ENCODE results near the gene UBE2H. TPM values are rescaled to one million over a fixed set of nuclear protein-coding genes. Genes with fewer than 3 reads are reported as not detected.
"Not testable (repeated sequence)": the region's sequence is repeated elsewhere in the genome, so short reads cannot be mapped to it uniquely, and the experiment has no call there.

Gene UBE2H
- total RNA-seq, 1 experiment from 2014 or later: 41.1 TPM

DNA sequence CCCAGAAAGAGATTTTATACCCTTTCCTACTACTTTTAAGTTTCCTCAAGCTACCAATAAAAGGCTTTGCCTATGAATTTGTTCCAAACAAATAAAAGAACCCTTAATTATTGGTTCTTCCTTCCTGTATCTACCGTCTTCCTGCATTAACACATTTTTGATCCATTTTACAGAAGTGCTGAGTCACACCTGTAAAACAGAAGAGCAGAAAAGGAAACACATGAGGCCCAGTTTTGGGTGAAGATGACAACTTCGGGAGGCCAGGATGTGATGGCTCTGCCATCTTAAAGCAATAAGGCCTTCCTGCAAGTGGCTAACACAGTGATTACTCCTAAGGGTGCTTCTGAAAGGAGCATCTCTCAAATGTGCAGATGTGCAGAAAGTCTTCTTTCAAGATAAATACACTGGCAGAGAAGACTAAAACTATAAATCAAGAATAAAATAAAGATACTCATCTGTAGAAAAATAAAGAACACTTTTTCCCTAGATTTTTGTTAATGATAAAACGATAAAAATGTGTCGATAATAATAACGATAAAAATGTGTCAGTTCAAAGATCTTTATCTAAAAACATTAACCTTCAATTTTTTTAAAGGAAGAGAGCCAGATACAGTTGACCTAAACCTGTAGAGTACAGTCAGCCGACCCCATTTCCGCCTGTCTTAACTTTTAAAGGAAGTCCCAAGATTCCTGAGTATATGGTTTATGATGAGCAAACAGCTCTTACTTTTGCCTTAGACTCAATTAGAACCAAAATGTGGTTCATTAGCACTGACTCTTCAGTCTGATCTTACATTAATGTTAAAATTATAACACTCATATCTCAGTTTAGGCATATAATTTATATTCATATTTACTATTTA, 108.6 kb downstream of the UBE2H start:
- peak; percentile 32 for DNase-seq (ENCODE audit: low read depth)

DNA sequence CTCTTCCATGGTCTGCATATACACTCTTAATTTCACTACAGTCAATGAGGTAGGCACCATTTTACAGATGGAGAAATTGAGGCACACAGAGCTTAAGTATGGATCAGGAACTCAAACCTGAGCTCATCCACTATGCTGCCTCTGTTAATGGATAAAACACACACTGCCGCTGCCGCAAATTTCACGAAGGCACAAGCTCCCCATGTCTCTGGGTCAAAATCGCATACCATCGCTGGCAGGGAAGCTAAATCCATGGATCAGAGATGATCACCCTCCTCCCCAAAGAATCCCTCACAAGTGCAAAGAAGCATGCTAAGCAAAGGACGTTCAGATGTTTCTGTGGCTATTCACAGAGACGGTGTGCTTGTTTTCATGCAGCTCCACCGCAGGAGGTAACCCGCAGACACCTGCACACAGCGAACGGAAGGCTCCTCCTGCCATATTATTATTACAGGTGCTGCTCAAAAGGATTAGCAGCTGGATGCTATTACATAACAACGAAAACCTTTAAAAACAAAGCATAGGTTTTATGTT, 109.3 kb downstream of the UBE2H start:
- no peak for DNase-seq (ENCODE audit: low read depth)

DNA sequence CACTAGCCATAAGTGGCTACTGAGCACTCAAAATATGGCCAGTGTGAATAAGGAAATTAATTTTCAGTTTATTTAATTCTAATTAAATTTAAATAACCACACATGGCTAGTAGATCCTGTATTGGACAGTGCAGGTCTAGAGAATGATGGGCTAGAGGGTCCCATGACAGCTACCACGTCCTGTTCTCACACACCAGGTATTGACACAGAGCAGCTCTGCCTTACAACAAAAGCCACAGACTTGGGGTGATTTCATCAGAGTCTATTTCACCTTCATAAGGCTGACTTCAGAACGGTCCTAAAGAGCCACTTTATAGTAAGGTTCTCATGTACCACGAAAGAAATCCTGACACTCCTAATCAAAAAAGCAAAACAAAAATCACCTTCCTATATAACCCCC, 111.3 kb downstream of the UBE2H start:
- no peak for DNase-seq (ENCODE audit: low read depth)

DNA sequence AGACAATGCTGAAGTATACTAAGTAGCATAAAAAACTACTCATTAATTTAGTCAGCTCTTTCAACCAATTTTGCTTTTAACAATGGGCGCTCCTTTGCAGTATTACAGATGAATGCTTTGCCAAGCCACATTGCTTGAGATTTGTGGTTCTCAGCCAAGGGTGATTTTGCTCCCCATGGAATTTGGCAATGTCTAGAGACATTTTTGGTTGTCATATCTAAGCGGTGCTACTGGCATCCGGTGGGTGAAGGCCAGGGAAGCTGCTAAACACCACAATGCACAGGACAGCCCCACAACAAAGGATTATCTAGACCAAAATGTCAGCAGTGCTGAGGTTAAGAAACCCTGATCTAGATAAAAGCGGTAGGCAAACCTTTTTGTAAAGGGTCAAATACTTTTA, 112.0 kb downstream of the UBE2H start:
- peak; percentile 88 for DNase-seq (ENCODE audit: low read depth)

DNA sequence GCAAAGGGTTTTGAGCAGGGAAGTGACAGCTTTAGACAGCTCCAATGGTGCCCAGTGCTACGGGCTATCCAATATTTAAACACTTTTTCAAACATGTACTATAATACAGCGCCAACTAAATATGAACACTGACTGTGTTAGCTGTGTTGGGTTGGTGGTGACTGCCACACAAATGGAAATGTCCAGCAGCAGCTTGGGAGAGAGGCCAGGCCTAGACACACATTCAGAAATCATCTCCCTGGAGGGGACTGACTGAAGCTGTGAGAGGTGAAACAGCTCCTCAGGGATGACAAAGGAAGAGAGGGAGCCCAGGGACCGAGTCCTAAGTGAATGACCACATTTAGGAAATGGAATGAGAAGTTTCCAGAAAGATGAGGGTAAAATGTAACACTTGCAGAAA, 115.8 kb downstream of the UBE2H start:
- DNase-seq (ENCODE audit: low read depth): no peak

DNA sequence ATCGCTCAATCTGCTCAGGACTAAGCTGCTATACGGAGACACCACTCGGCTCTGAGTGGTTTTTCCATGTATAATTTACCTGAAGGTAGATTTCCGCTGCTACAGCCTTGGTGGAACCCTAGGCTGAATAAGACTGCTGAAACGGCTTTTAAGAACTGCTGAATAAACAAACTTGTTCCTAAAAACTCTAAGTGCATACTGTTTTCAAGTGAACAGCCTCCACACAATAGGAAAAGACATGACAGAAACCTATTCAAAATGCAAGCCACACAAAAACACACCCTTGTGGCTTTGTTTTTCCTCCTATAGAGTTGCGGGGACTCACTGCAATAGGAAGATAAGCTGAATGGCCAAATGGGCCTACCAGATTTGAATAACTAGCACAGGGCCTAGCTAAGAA, 117.2 kb downstream of the UBE2H start:
- no peak for DNase-seq (ENCODE audit: low read depth)

DNA sequence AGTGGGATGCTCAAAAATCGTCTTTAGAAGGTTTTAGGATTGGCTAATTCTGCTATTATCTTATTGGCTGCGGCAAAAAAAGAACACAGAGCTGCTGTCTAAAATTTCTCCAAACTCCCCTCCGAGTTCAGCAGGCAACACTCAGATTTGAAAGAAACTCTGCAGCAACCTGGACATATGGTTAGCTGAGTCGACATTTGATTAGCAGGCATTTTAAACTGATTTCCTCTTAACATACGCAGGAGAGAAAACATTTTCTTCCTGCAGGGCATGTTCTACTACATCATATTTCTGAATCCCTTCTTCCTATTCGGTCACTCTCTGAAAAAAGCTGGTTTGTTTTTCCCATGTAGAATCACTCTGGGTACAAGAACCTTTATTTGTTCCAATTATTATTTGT, 119.4 kb downstream of the UBE2H start:
- DNase-seq (ENCODE audit: low read depth): not testable (repeated sequence)

DNA sequence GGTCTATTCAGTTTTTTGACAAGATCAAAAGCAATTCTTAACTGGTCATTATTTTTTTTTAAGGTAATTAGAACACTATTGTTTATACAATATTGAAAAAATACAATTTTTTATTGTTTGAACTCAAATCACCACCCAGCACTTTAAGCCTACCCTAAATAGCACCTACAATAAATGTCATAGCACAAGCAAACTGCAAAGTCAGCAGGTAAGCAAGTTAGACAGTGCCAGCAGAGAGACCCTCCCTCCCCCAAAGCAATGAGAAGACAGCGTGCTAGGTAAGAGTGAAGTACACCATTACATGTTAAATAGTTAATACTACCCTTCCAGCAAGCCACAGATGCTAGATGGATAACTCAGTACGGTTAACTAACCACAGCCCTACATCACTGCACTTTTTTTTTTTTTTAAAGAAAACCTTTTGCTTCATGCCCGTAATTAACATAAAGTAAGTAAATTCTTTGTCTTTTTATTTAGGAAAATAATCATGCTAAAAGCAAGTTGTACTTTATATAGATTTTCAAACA, 120.0 kb downstream of the UBE2H start:
- DNase-seq (ENCODE audit: low read depth): no peak

DNA sequence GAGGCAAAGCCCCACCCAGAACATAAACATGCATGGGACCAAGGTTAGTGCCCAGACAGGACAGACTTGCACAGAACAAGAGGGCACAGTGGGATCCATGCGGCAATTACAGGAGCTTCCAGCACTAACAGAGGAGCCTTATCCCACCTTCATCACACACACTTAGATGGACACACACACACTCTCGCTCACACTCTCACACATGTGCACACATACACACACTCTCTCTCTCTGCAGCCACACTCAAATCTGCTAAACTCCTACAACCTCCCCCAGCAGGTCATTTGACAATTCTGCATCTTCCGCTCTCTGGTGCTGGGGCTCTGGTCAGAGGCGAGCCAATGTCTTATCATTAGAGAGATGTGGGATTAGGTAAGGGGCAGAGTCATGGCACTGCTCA, 120.5 kb downstream of the UBE2H start:
- DNase-seq (ENCODE audit: low read depth): no peak

DNA sequence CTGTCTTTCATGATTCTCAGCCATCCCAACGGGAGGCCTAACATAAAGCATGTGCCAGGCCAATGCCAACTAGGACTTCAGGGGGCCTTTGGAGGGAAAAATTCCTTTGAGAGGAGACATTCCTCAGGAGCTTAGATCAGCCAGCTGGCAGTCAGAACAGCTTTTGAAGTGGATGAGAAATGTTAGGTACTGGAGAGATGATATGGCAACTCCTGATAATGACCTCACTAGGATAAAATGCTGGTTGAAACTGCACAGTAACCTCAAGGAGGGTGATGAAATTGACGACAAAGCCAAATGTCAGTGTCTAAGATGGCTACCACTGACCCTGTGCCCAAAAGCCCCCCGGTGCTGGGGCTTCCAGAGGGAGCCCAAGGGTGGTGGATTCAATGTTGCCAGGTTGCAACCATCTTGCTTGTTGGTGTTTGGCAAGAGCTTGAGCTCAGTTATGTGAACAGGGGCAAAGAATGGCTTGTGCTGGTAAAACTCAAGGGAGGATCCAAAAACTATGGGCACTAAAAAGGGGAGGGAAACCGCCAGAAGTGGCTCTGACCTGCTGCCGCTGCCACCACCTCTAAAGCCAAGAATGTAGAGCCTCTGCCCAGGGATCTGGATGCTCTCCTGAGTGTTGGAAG, 121.2 kb downstream of the UBE2H start:
- DNase-seq (ENCODE audit: low read depth): peak; percentile 95

DNA sequence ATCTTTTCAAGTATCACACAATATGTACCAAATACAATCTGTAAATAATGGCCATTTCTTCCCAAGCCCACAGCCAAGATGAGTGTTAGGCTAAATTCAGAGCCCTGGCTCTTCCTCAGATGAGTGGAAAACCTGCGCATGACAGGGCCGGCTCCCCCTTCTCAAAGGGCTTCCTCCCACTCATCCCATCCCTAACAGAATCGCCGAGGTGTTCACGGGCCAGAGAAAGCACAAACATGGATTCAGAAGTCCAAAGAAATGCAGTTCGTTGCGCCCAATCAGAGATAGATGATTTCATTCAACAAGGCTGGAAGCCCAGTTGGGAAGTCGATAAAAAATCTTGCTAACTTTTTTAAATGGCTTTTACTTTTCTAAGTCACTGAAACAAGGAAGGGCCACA, 121.8 kb downstream of the UBE2H start:
- no peak for DNase-seq (ENCODE audit: low read depth)

DNA sequence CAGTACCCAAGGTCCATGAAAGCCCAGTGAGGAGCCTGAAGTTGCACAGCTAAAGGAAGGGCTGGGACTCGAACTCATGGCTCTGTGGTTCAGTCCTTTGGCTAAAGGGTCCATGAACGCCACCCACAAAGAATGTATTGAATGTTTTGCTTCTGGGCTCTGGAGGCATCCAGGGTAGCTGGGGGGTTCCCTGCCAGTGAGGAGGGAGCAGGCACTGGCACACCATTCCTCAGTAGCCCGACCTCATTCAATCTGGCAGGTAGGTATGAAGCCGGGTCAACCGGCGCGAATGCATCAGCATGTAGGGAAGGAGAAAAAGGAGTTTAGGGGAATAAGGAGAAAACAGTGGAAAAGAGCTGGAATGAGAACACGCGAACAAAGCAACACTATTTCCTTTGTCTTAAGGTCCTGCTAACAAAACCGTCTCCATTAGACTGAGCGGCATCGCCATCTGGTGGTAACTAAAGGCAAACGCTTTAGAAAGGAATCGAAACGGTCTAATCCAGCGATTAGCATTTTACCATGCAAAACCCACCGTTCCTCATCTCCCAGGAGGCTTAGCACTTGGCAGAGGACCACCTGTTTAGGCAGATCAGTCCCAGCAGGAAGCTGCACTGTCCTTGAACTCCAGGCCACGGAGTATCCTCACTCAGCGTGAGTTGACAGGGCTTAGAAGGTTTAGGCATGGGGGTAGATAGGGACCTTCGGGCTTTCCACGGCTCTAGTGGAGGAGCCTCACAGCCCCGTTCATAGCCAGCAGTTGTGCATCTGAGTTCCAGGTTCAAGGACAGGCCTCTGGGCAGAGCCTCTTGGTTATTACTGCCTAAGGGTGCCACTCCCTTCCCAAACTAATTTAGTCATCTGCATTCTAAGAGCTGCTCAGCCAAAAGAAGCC, 122.8 kb downstream of the UBE2H start:
- DNase-seq (ENCODE audit: low read depth): peak; percentile 69

DNA sequence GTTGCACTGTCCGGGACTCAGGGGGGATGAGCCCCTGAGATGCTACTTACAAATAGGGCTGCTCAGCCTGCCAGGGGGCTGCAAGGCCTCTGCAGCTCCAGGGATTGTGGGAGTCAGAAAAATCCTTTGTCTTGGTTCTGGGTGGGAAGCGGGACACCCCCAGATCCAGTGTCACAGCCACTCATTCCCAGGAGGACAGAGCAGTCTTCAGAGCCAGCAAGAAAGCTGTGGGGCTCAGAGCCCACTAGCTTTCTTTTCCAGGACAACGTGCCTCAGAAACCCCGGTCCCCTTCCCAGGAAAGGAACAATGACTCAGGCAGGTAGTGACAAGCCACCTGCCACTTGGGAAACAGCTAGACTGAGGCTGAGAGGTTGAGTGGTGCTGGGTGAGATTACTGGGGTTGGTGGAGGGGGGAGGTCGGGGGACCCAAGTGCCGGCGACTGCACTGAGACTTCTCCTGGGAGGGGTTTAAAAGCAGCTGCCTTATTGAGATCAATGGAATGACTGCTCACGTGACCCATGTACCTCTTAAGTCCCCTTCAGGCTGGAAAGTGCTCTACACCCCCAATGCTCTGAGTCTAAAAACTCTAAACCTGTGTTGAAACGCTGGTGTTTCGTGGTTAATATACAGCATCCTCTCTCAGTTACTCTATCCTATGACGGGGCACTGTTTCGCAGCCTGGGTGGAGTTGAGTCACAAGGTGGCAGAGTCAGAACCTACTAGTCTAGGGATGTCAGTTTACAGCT, 123.6 kb downstream of the UBE2H start:
- DNase-seq (ENCODE audit: low read depth): no peak

DNA sequence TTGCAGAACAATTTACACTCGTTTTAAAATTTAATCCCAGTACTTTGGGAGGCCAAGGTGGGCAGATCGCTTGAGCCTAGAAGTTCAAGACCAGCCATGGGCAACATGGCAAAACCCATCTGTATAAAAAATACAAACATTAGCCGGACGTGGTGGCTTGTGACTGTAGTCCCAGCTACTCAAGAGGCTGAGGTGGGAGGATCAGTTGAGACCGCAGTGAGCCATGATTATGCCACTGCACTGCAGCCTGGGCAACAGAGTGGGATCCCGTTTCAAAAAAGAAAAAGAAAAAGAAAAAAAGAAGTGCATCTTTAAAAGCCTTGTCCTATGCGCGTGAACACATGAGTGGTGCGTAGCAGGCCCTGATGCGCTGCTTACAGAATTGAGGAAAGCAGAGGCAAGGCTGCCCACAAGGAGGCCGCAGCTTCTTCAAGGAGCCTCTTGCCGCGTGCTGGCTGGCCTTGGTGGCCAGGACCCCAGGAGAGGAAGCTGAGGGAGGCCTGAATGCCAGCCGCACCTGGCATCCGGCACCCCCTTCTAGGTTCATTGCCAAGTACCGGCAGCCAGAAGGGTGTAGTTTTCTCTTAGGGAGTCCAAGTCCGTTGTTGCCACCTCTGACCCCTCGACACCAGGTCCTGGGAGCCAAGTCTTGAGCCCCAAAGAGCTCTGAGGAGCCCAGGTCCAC, 124.5 kb downstream of the UBE2H start:
- DNase-seq (ENCODE audit: low read depth): no peak

DNA sequence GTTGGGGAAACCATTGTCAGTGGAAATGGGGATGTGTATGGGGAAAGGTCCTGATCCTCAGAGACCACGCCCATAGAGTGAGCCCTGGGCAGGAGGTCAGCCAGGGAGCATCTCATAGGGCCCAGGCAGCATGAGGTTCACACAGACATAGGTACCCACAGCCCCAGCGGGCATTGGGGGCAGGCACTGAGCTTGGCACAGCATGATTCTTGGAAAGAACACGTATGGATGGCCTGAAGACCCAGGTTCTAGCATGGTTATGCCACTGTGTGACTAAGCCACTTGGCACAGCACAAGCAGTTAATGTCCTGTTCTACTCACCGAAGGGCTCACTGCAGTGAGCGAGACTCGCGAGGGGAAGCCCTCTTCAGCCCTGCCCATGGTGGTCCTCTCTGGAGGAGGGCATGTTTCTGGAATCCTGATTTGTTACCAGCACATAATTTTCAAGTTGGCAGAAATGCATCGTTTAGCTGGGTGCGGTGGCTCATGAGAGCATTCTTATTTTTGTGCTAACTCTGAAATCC, 125.2 kb downstream of the UBE2H start:
- no peak for DNase-seq (ENCODE audit: low read depth)

DNA sequence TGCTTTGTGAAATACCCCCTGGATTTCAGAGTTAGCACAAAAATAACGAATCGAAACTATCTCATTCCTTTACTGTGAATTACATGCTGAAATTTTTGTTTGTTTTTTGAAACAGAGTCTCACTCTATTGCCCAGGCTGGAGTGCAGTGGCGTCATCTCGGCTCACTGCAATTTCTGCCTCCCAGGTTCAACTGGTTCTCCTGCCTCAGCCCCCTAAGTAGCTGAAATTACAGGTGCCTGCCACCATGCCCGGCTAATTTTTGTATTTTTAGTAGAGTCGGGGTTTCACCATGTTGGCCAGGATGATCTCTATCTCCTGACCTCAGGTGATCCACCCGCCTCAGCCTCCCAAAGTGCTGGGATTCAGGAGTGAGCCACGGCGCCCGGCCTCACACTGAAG, 125.9 kb downstream of the UBE2H start:
- DNase-seq (ENCODE audit: low read depth): not testable (repeated sequence)

DNA sequence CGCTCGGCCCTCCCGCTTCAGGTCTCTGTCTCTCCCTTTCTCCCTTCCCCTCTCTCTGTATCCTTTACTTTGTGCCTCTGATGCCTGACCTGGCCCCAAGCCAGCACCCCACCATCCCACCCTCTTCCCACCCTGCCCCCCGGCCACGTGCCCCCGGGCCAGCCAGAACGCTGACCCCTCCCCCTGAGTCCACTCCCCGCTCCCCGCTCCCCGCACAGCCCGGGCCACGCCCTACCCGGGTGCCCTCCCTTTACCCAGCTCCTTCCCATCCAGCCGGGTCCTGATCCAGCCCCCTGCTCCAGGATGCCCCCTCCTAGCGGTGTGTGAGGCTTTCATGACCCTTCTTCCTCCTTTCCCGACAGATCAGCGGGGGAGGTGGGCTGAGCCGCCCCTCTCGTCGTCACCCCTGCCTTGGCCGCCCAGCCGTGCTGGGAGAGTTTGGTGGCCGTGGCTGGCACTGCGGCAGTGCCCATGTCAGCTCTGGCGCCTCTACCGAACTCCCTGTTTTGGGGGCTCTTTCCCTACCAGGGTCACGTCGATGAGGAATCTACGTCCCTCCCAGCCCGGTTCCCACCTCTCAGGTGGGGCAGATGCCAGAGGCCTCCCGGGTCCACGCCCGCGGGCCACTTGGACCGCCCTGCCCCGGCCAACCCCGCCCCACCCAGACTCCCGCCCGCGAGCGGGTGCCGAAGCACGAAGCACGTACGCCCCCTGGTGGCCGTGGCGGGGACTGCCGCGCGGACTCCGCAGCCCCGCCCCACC, 127.4 kb downstream of the UBE2H start:
- DNase-seq (ENCODE audit: low read depth): peak; percentile 70

DNA sequence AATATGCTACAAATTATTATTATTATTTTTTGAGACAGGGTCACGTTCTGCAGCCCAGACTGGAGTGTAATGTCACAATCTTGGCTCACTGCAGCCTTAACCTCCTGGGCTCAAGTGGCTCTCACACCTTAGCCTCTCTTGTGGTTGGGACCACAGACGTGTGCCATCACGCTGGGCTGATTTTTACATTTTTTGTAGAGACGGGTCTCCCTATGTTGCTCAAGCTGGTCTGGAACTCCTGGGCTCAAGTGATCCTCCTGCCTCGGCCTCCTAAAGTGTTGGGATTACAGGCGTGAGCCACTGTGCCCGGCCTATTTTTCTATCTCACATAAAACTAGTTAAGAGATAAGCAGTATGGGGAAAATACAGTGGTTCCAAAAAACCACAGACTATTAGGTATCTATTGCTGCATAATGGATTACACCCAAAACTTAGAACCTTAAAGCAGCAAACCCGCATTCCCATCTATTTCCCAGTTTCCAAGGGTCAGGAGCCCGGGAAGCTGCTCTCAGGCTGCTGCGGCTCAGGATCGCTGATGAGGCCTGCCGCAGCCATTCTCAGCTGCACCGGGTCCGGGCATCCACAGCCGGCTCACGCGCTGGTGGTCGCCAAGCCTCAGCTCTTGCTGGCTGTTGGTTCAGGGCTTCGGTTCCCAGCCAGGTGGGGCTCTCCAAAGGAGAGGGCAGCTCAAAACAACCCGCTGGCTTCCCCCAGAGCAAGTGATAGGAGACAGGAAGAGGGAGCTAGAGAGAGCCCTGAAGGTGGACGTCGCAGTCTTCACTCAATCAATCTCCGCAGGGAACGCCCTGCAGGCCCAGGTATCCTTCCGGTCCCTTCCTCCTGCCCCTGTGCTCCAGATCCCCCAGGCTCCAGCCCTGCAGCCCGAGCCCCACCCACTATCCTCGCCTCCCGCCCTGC, 128.2 kb downstream of the UBE2H start:
- DNase-seq (ENCODE audit: low read depth): peak; percentile 47

All from RPMI7951 (cell line).